SJSA1 (cell line): Measurements from ENCODE around the gene GALNTL6. TPM values are rescaled to one million over a fixed set of nuclear protein-coding genes. Genes with fewer than 3 reads are reported as not detected.
"Not testable (repeated sequence)": the region's sequence is repeated elsewhere in the genome, so short reads cannot be mapped to it uniquely, and the experiment has no call there.

ENCODE experiments used
- DNase-seq, 2 experiments: peaks; one replicate each; pipeline ENCODE4 v3.0.0-alpha.2; 2015 to 2020; ENCODE audit warnings: low spot score in 2 of 2, low read depth in 1 of 2
- H3K27ac ChIP-seq: fragments of 250-450 bp; sonication (Bioruptor Pico); 2 replicates; pipeline ENCODE4 v1.5.1; 2020; ENCODE audit warnings: mild to moderate bottlenecking, moderate library complexity
- H3K27me3 ChIP-seq: fragments of 250-450 bp; sonication (Bioruptor Pico); replicated peaks from 2 replicates; pipeline ENCODE4 v1.5.1; 2020; ENCODE audit warnings: mild to moderate bottlenecking, moderate library complexity
- H3K36me3 ChIP-seq: fragments of 250-450 bp; sonication (Bioruptor Pico); 2 replicates; pipeline ENCODE4 v1.5.1; 2020; ENCODE audit warnings: mild to moderate bottlenecking
- H3K4me1 ChIP-seq: fragments of 250-450 bp; sonication (Bioruptor Pico); replicated peaks from 2 replicates; pipeline ENCODE4 v1.6.1; 2021; ENCODE audit warnings: mild to moderate bottlenecking
- H3K4me3 ChIP-seq: fragments of 250-450 bp; sonication (Bioruptor Pico); 2 replicates; pipeline ENCODE4 v1.5.1; 2020; ENCODE audit warnings: mild to moderate bottlenecking
- H3K9me3 ChIP-seq: fragments of 250-450 bp; sonication (Bioruptor Pico); replicated peaks from 2 replicates; pipeline ENCODE4 v1.5.1; 2020; ENCODE audit warnings: mild to moderate bottlenecking
- total RNA-seq: library from RNA; depleted of rRNA; stranded (reverse); fragments of >200 nt; shearing (Covaris generic); gene quantifications from 2 replicates; pipeline ENCODE4 v1.2.3, GENCODE V29; 2014

GALNTL6 gene
- total RNA-seq, 1 experiment from 2014 or later = 0.08 TPM

DNA sequence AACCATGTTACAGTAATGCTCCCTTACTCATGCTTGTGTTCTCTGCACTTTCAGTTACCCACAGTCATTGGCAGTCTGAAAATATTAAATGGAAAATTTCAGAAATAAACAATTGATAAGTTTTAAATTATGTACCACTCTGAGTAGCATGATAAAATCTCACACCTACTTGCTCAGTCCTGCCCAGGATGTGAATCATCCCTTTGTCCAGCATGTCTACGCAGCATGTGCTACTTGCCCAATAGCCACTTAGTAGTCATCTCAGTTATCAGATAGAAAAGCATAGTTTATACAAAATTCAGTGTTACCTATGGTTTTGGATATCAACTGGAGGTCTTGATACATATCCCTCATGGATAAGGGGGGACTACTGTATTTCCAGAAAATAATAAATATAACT is 577.1 kb downstream of the GALNTL6 start:
- Histone ChIP-seq H3K27me3 (no peaks in the 10 kb centered on the region), H3K4me3 (no peak overlapping the region), H3K4me1 (no peaks in the 10 kb centered on the region), H3K9me3 (no peaks in the 10 kb centered on the region; the same call in 1 of the 2 replicates), H3K27ac (no peak overlapping the region), H3K36me3 (no peaks in the 10 kb centered on the region)
- DNase-seq = no peak

DNA sequence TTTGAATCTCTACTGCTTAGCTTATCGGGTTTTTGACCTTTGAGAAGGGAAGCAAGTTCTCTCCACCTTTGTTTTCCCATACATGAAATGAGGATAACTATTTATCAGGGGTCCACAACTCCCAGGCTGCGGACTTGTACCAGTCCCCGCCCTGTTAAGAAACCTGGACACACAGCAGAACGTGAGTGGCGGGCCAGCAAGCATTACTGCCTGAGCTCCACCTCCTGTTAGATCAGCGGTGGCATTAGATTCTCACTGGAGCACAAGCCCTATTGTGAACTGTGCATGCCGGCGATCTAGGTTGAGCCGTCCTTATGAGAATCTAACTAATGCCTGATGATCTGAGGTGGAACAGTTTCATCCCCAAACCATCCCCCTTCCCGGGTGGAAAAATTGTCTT is 579.5 kb downstream of the GALNTL6 start:
- Histone ChIP-seq H3K4me3 (no peak overlapping the region), H3K36me3 (no peaks in the 10 kb centered on the region), H3K27me3 (no peaks in the 10 kb centered on the region), H3K27ac (no peak overlapping the region), H3K9me3 (no peaks in the 10 kb centered on the region; the same call in 1 of the 2 replicates), H3K4me1 (no peaks in the 10 kb centered on the region)
- DNase-seq = no peak

- DNase-seq = no peak
- H3K27me3 ChIP-seq = no peaks in the 10 kb centered on the region
- no peaks in the 10 kb centered on the region; the same call in 1 of the 2 replicates for H3K9me3 ChIP-seq
- H3K27ac ChIP-seq = no peak overlapping the region
- no peak overlapping the region for H3K4me3 ChIP-seq
- no peaks in the 10 kb centered on the region for H3K4me1 ChIP-seq
- H3K36me3 ChIP-seq = no peaks in the 10 kb centered on the region
These were observed 580.0 kb downstream of the GALNTL6 start for GRCh38 chr4:172393220-172393619.

DNA sequence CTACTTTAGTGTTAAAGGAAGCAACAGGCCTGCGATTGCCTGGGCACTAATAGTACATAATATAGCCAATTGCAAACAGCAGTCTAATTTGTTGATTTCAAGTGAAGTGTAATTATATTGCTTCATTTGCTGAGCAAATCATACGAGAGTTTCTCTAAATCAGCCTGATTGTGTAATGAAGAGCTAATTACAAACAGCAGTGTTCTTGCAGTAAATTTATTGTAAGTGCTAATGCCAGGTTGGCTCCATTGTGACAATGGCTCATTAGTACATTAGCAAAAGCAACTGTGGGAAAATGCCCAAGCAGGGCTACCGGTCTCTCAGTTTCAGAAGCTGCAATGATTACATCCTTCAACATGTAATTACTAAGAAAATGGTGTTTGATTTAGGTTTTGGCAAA is 591.5 kb downstream of the GALNTL6 start:
- Histone ChIP-seq H3K27ac (no peak overlapping the region), H3K4me1 (no peaks in the 10 kb centered on the region), H3K36me3 (no peaks in the 10 kb centered on the region), H3K27me3 (no peaks in the 10 kb centered on the region), H3K9me3 (no peaks in the 10 kb centered on the region), H3K4me3 (no peak overlapping the region)
- no peak for DNase-seq

- Histone ChIP-seq H3K4me1 (no peaks in the 10 kb centered on the region), H3K36me3 (no peaks in the 10 kb centered on the region), H3K27ac (no peak overlapping the region), H3K27me3 (no peaks in the 10 kb centered on the region; the same call in 1 of the 2 replicates), H3K9me3 (no peaks in the 10 kb centered on the region), H3K4me3 (no peak overlapping the region)
- DNase-seq = no peak
These were observed 597.2 kb downstream of the GALNTL6 start for GRCh38 chr4:172410363-172410762.

DNA sequence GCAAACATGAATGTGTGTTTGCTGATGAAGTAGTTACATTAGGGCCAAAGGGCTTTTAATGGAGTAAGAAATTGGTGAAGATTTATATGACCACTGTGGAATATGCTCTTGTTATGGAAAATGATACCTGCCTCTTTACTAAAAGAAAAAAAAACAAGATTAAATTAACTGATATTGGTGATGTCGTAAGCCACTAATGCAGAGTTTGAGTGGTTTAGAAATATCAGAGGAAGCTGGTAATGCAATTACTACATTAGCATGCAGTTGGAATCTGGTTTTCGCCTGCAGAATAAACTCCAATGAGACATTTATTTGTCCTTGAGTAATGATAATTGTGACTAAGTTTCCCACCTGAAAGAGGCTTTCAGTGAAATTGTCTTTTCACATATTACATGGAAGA is 597.9 kb downstream of the GALNTL6 start:
- H3K4me1 ChIP-seq = no peaks in the 10 kb centered on the region
- no peaks in the 10 kb centered on the region; the same call in 1 of the 2 replicates for H3K27me3 ChIP-seq
- no peaks in the 10 kb centered on the region for H3K9me3 ChIP-seq
- no peak for DNase-seq
- no peaks in the 10 kb centered on the region for H3K36me3 ChIP-seq
- H3K27ac ChIP-seq = no peak overlapping the region
- H3K4me3 ChIP-seq = no peak overlapping the region

GRCh38 chr4:172412851-172413580 is 599.8 kb downstream of the GALNTL6 start:
- H3K36me3 ChIP-seq = no peaks in the 10 kb centered on the region
- H3K4me3 ChIP-seq = no peak overlapping the region
- no peak overlapping the region for H3K27ac ChIP-seq
- H3K27me3 ChIP-seq = no peaks in the 10 kb centered on the region; the same call in 1 of the 2 replicates
- H3K9me3 ChIP-seq = no peaks in the 10 kb centered on the region
- DNase-seq = no peak
- H3K4me1 ChIP-seq = no peaks in the 10 kb centered on the region

GRCh38 chr4:172428979-172429378 is 615.8 kb downstream of the GALNTL6 start:
- not testable (repeated sequence) for H3K27ac ChIP-seq, H3K4me3 ChIP-seq, H3K36me3 ChIP-seq, H3K4me1 ChIP-seq, DNase-seq, H3K27me3 ChIP-seq, H3K9me3 ChIP-seq

GRCh38 chr4:172480471-172480870 is 667.3 kb downstream of the GALNTL6 start:
- no peaks in the 10 kb centered on the region for H3K36me3 ChIP-seq
- no peak for DNase-seq
- no peak overlapping the region for H3K4me3 ChIP-seq
- no peaks in the 10 kb centered on the region for H3K9me3 ChIP-seq
- H3K27me3 ChIP-seq = no peaks in the 10 kb centered on the region
- H3K27ac ChIP-seq = no peak overlapping the region
- no peaks in the 10 kb centered on the region for H3K4me1 ChIP-seq

- Histone ChIP-seq H3K4me1 (no peaks in the 10 kb centered on the region), H3K9me3 (no peaks in the 10 kb centered on the region), H3K4me3 (no peak overlapping the region), H3K36me3 (no peaks in the 10 kb centered on the region), H3K27ac (no peak overlapping the region), H3K27me3 (no peaks in the 10 kb centered on the region)
- no peak for DNase-seq
These were observed 668.8 kb downstream of the GALNTL6 start for GRCh38 chr4:172481802-172482508.

DNA sequence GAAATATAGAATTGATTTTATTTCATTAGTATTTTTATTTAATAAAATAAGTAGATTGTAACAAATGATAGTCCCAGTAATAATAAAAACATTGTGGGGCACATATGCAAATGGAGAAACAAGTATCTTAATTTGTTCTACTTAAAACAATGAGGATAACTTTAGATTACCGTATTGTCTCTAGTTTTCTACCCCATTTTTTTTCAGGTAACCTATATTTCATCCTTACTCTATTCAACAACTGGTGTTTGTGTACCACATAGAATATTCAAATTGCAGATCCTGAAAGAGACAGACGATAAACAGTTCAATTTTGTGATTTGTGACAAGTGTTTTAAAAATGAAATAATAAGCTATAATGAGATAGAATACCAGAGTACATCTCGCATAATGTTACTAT is 671.8 kb downstream of the GALNTL6 start:
- H3K9me3 ChIP-seq = no peaks in the 10 kb centered on the region
- H3K27me3 ChIP-seq = no peaks in the 10 kb centered on the region
- H3K36me3 ChIP-seq = no peaks in the 10 kb centered on the region
- no peaks in the 10 kb centered on the region for H3K4me1 ChIP-seq
- no peak for DNase-seq
- no peak overlapping the region for H3K4me3 ChIP-seq
- H3K27ac ChIP-seq = no peak overlapping the region

DNA sequence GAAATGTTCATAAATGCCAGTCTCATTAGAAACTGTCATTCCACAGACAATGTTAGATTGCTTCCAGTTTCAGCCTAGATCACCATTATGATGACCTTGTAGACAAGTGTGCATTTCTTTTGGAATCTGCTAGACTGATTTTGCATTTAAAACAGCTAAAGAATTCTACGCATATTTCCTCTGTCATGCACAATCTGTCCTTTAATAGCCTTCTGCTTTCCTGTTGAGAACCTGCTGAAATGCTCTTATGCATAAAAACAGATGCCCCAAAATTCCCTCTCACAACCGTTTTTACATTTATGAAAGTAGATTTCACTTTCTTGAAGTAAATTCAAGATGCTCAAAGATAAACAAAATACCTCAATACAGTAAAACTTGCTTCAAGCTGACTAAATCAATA is 673.3 kb downstream of the GALNTL6 start:
- H3K36me3 ChIP-seq = no peaks in the 10 kb centered on the region
- H3K4me3 ChIP-seq = no peak overlapping the region
- no peaks in the 10 kb centered on the region for H3K27me3 ChIP-seq
- no peaks in the 10 kb centered on the region for H3K9me3 ChIP-seq
- H3K27ac ChIP-seq = no peak overlapping the region
- no peaks in the 10 kb centered on the region for H3K4me1 ChIP-seq
- DNase-seq = no peak

- Histone ChIP-seq H3K27ac (no peak overlapping the region), H3K9me3 (no peaks in the 10 kb centered on the region), H3K4me3 (no peak overlapping the region), H3K27me3 (no peaks in the 10 kb centered on the region), H3K36me3 (no peaks in the 10 kb centered on the region), H3K4me1 (no peaks in the 10 kb centered on the region)
- DNase-seq = no peak
These were observed 676.7 kb downstream of the GALNTL6 start for GRCh38 chr4:172489861-172490260.

DNA sequence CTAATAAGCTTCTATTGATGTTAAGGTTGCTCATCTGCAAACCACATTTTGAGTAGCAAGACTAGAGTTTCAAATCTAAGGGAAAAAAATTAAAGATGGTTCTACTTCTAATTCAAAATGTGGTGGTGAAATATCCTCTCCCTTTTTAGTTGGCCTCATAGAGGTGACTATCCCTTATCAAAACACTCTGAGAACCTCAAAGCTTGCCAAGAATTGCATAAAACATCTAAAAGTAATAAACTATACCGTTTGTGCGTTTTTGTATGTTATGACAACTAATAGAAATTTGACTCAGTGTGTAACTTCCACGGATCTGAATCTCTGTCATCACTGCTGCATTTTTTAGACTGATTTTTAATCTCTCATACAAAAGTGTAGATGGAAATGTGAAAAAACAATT is 682.6 kb downstream of the GALNTL6 start:
- no peaks in the 10 kb centered on the region for H3K27me3 ChIP-seq
- DNase-seq = no peak
- no peaks in the 10 kb centered on the region for H3K4me1 ChIP-seq
- H3K36me3 ChIP-seq = no peaks in the 10 kb centered on the region
- no peaks in the 10 kb centered on the region for H3K9me3 ChIP-seq
- no peak overlapping the region for H3K27ac ChIP-seq
- no peak overlapping the region for H3K4me3 ChIP-seq
